Subcutaneous abdominal adipose tissue (tissue), 5 donors: ENCODE data around the gene KLF2.

Experiments
- H3K27ac ChIP-seq: one replicate; pipeline ENCODE4 v1.7.0; 2013; ENCODE audit warnings: low read depth, mild to moderate bottlenecking, inconsistent platforms, low read length, moderate library complexity
- H3K27me3 ChIP-seq, 5 donors: one replicate each; pipeline ENCODE4 v1.7.0; 2013; ENCODE audit warnings: low read length in 5 of 5, inconsistent platforms in 1 of 5; ENCODE audit not compliant: control insufficient read depth in 5 of 5, insufficient read depth in 4 of 5
- H3K36me3 ChIP-seq, 5 donors: one replicate each; pipeline ENCODE4 v1.7.0; 2013; ENCODE audit warnings: low read length in 5 of 5; ENCODE audit not compliant: control insufficient read depth in 5 of 5, insufficient read depth in 5 of 5
- H3K4me1 ChIP-seq, 5 donors: one replicate each; pipeline ENCODE4 v1.7.0; 2013; ENCODE audit warnings: low read length in 5 of 5, mild to moderate bottlenecking in 3 of 5, moderate library complexity in 1 of 5; ENCODE audit not compliant: control insufficient read depth in 5 of 5, insufficient read depth in 5 of 5
- H3K4me3 ChIP-seq, 5 donors: one replicate each; pipeline ENCODE4 v1.7.0; 2013; ENCODE audit warnings: low read length in 5 of 5, low read depth in 1 of 5
- H3K9ac ChIP-seq, 5 donors: one replicate each; pipeline ENCODE4 v1.7.0; 2013; ENCODE audit warnings: low read length in 5 of 5, mild to moderate bottlenecking in 4 of 5, moderate library complexity in 3 of 5
- H3K9me3 ChIP-seq, 5 donors: one replicate each; pipeline ENCODE4 v1.7.0; 2013; ENCODE audit warnings: low read length in 5 of 5; ENCODE audit not compliant: control insufficient read depth in 5 of 5
- donor health status: healthy.
- donor health status: healthy.
- donor health status: healthy.
- donor health status: healthy.
- donor health status: healthy.

The KLF2 gene

GRCh38 chr19:16360738-16361137, 36.1 kb downstream of the KLF2 start:
- peaks cover 0 to 9% (median 4%) of the 10 kb centered on the region in 5 donors for H3K36me3 ChIP-seq
- H3K4me1 ChIP-seq = peaks cover 3 to 37% (median 17%) of the 10 kb centered on the region in 5 donors
- no peaks in the 10 kb centered on the region for H3K9me3 ChIP-seq
- H3K27ac ChIP-seq = peak overlapping the region; percentile 29
- no peaks in the 10 kb centered on the region for H3K27me3 ChIP-seq
- H3K4me3 ChIP-seq = no peak overlapping the region
- H3K9ac ChIP-seq = peak overlapping the region in 1 of 5 donors; percentile 30

DNA sequence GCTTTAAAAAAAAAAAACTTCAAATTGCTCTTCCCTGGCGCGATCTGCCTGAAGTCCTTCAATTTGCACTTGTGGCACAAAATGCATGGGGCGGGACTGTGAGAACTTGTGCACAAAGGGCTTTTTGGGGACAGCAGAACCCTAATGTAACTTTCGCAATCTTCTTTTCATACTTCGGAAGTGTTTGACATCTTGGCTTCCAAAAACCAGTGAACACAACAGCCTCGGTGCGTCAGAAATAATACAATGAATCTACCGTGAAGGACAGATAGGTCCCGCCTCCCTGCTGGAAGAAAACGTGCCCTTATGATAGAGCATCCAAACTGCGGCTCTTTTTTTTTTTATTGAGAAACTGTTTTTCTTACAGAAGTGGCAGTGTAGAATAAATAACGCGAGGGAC, 36.6 kb downstream of the KLF2 start:
- H3K4me1 ChIP-seq = peaks cover 3 to 40% (median 19%) of the 10 kb centered on the region in 5 donors
- H3K4me3 ChIP-seq = no peak overlapping the region
- peaks cover 0 to 9% (median 4%) of the 10 kb centered on the region in 5 donors for H3K36me3 ChIP-seq
- H3K9me3 ChIP-seq = no peaks in the 10 kb centered on the region
- peak overlapping the region; percentile 29 for H3K27ac ChIP-seq
- H3K27me3 ChIP-seq = no peaks in the 10 kb centered on the region
- peak overlapping the region in 2 of 5 donors; percentile 6 to 30 for H3K9ac ChIP-seq

DNA sequence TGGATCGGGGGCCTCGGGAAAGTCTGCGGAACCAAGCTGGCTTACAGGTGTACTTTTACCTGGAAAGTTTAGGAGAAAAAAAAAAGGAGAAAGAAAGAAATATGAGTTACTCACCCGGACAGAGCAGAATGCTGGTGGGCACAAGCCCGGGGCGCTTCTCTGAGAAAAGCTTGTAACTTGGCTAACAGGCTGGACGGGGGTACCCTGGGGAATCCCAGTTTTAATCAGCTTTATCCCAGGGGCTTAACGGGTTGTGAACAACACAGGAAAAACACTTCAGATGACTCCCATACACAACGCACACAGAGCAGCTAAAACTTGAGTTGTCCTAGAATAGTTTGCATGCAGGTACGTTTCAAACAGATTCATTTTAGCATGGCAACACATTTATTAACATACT, 37.3 kb downstream of the KLF2 start:
- peaks cover 0 to 9% (median 4%) of the 10 kb centered on the region in 5 donors for H3K36me3 ChIP-seq
- no peak overlapping the region for H3K4me3 ChIP-seq
- peak overlapping the region; percentile 29 for H3K27ac ChIP-seq
- H3K4me1 ChIP-seq = peaks cover 3 to 41% (median 19%) of the 10 kb centered on the region in 5 donors
- peak overlapping the region in 1 of 5 donors; percentile 6 for H3K9ac ChIP-seq
- H3K9me3 ChIP-seq = no peaks in the 10 kb centered on the region
- no peaks in the 10 kb centered on the region for H3K27me3 ChIP-seq

- Histone ChIP-seq H3K36me3 (peaks cover 0 to 4% (median under 1%) of the 10 kb centered on the region in 5 donors), H3K4me1 (peaks cover under 1 to 35% (median 19%) of the 10 kb centered on the region in 5 donors), H3K9ac (no peak overlapping the region), H3K4me3 (no peak overlapping the region), H3K27ac (no peak overlapping the region), H3K9me3 (no peaks in the 10 kb centered on the region), H3K27me3 (no peaks in the 10 kb centered on the region)
Observed at GRCh38 chr19:16363133-16363851, 38.7 kb downstream of the KLF2 start.

DNA sequence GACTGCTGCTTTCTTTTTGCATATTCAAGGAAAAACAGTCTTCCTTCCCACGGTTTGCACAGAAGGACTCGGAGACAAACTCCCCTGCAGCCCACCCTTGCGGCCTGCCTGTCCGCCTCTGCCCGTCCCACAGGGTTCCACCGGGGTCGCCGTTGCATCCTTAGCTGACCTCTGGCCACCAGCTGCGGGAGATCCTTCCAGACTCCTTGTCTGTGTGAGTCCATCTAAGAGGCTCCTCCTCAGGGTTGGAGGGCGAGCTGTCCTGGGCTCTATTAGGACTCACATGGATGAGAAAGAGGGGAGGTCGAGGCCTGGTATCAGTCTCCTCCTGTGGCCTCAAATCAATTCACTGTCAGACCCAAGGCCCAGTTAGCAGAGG, 39.2 kb downstream of the KLF2 start:
- H3K27me3 ChIP-seq = no peaks in the 10 kb centered on the region
- H3K4me1 ChIP-seq = peaks cover 0 to 30% (median 14%) of the 10 kb centered on the region in 5 donors

GRCh38 chr19:16364231-16364865, 39.7 kb downstream of the KLF2 start:
- no peak overlapping the region for H3K27ac ChIP-seq
- peaks cover 0 to 4% (median 0%) of the 10 kb centered on the region in 5 donors for H3K36me3 ChIP-seq
- H3K4me3 ChIP-seq = no peak overlapping the region
- H3K9ac ChIP-seq = no peak overlapping the region
- H3K9me3 ChIP-seq = no peaks in the 10 kb centered on the region
- H3K27me3 ChIP-seq = no peaks in the 10 kb centered on the region
- peaks cover 0 to 25% (median 9%) of the 10 kb centered on the region in 5 donors for H3K4me1 ChIP-seq

More for the DNA sequence above, 39.2 kb downstream of the KLF2 start:
- H3K27ac ChIP-seq = no peak overlapping the region
- H3K36me3 ChIP-seq = peaks cover 0 to 4% (median 0%) of the 10 kb centered on the region in 5 donors
- no peak overlapping the region for H3K9ac ChIP-seq
- no peak overlapping the region for H3K4me3 ChIP-seq
- H3K9me3 ChIP-seq = no peaks in the 10 kb centered on the region

DNA sequence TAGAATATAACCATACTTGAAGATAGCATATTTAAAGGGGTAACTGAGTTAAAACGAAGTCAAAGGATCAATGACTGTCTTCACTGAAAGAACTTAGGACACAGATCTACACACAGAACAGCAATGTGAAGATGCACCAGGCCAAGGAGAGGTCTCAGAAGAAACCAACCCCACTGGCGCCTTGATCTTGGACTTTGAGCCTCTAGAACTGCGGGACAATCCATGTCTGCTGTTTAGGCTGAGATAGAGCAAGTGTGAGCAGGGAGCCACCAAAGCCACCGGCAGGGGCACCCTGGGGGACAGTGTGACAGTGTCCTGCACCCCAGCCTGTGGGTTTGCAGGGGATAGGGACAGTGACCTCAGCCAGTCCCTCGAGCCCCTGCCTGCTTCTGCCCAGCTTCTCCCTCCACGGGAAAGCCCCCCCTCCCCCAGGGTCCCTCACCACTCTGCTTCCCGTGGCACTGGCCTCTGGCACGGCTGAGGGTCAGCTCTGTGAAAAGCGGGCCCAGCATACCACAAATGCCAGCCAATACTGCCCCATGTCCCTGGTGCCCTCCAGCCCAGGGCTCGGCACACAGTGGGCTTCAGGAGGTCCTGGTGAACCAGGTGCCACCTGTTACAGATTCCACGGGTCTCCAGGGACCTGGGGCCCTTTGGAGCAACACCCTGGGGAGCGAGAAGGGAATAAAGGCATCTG, 40.8 kb downstream of the KLF2 start:
- Histone ChIP-seq H3K9me3 (no peaks in the 10 kb centered on the region), H3K36me3 (peaks cover 0 to 4% (median 0%) of the 10 kb centered on the region in 5 donors), H3K27me3 (no peaks in the 10 kb centered on the region), H3K4me1 (peaks cover 0 to 26% (median 10%) of the 10 kb centered on the region in 5 donors), H3K9ac (peak overlapping the region in 1 of 5 donors; percentile 24), H3K27ac (no peak overlapping the region), H3K4me3 (no peak overlapping the region)

DNA sequence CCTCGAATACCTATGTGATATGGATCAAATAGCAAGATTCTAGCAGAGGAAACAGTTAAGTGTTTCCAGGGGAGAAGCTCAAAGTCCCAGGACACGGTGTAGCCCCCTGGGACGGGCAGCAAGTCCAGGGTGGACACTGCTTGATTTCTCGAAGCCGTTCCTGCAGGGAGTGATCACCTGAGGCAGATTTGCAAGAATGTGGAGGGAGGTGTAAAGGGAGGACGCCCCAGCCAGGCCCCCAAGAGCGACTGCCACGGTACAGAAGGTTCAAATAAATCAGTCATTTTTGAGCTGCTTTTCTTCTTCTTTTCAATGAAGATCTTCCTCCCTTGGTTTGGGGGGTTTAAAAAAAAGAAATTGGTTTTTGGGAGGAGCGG, 41.4 kb downstream of the KLF2 start:
- Histone ChIP-seq H3K4me1 (peaks cover 0 to 28% (median 16%) of the 10 kb centered on the region in 5 donors), H3K9me3 (no peaks in the 10 kb centered on the region), H3K36me3 (peaks cover 0 to 9% (median 5%) of the 10 kb centered on the region in 5 donors), H3K4me3 (no peak overlapping the region), H3K27ac (no peak overlapping the region), H3K9ac (peak overlapping the region in 2 of 5 donors; percentile 24 to 47), H3K27me3 (no peaks in the 10 kb centered on the region)

GRCh38 chr19:16366433-16367260, 42.0 kb downstream of the KLF2 start:
- Histone ChIP-seq H3K9me3 (no peaks in the 10 kb centered on the region), H3K27me3 (no peaks in the 10 kb centered on the region), H3K9ac (peak overlapping the region in 1 of 5 donors; percentile 47), H3K36me3 (peaks cover 0 to 10% (median 5%) of the 10 kb centered on the region in 5 donors), H3K4me3 (no peak overlapping the region), H3K27ac (no peak overlapping the region), H3K4me1 (peaks cover under 1 to 28% (median 20%) of the 10 kb centered on the region in 5 donors)
